Measurements from ENCODE around the gene NKX6-1.
A peak's percentile ranks its signal among the peaks of the same experiment; 100 is the strongest.

Gene NKX6-1

GRCh38 chr4:84498935-84499623 is at the start of gene NKX6-1:
Gene NKX6-1, minus strand, starts transcription at chr4:84499292. Its CDS starts 1,064 bp downstream, at chr4:84498228.
- peak within 1 kb of the TSS; percentile 71 to 85 for H3K4me3 Mint-ChIP-seq

GRCh38 chr4:84547211-84547610 is 48.1 kb upstream of the NKX6-1 start:
- H3K27me3 Mint-ChIP-seq = peaks cover 19% of the 10 kb centered on the region
- no peaks in the 10 kb centered on the region for H3K4me1 Mint-ChIP-seq
- DNase-seq (no peak), ATAC-seq (no peak)
- H3K4me3 Mint-ChIP-seq = no peak overlapping the region
- no peaks in the 10 kb centered on the region for H3K9me3 Mint-ChIP-seq
- no peak overlapping the region for H3K27ac Mint-ChIP-seq

More at GRCh38 chr4:84498935-84499623, at the start of gene NKX6-1:
- H3K27me3 Mint-ChIP-seq = peaks cover 100% of the 10 kb centered on the region
- peaks cover 0 to 13% of the 10 kb centered on the region in 2 donors for H3K9me3 Mint-ChIP-seq
- peaks cover 58% of the 10 kb centered on the region for H3K4me1 Mint-ChIP-seq
- peak in 1 of 2 donors; percentile 29 for DNase-seq
- peak within 1 kb of the TSS in 1 of 2 donors; percentile 54 for H3K27ac Mint-ChIP-seq
- ATAC-seq = peak; percentile 62

GRCh38 chr4:84545093-84545492 is 46.0 kb upstream of the NKX6-1 start:
- H3K9me3 Mint-ChIP-seq = no peaks in the 10 kb centered on the region
- DNase-seq = no peak
- peaks cover 19% of the 10 kb centered on the region for H3K27me3 Mint-ChIP-seq
- H3K4me3 Mint-ChIP-seq = no peak overlapping the region
- H3K27ac Mint-ChIP-seq = no peak overlapping the region
- no peaks in the 10 kb centered on the region for H3K4me1 Mint-ChIP-seq
- no peak for ATAC-seq

- Mint-ChIP-seq H3K27ac (no peak overlapping the region), H3K4me1 (no peaks in the 10 kb centered on the region), H3K9me3 (no peaks in the 10 kb centered on the region), H3K4me3 (no peak overlapping the region), H3K27me3 (peaks cover 15% of the 10 kb centered on the region)
- no peak for DNase-seq
- no peak for ATAC-seq
Measured at GRCh38 chr4:84535901-84536300, 36.8 kb upstream of the NKX6-1 start.

- DNase-seq = no peak
- peaks cover 27% of the 10 kb centered on the region for H3K27me3 Mint-ChIP-seq
- no peak for ATAC-seq
- no peak overlapping the region for H3K4me3 Mint-ChIP-seq
- H3K9me3 Mint-ChIP-seq = no peaks in the 10 kb centered on the region
- no peaks in the 10 kb centered on the region for H3K4me1 Mint-ChIP-seq
- H3K27ac Mint-ChIP-seq = no peak overlapping the region
Measured at GRCh38 chr4:84531689-84532088, 32.6 kb upstream of the NKX6-1 start.

GRCh38 chr4:84530871-84531270 is 31.8 kb upstream of the NKX6-1 start:
- ATAC-seq = no peak
- Mint-ChIP-seq H3K4me3 (no peak overlapping the region), H3K27ac (no peak overlapping the region), H3K9me3 (no peaks in the 10 kb centered on the region), H3K27me3 (peaks cover 35% of the 10 kb centered on the region), H3K4me1 (no peaks in the 10 kb centered on the region)
- no peak for DNase-seq

- Mint-ChIP-seq H3K9me3 (no peaks in the 10 kb centered on the region), H3K4me3 (no peak overlapping the region), H3K4me1 (no peaks in the 10 kb centered on the region), H3K27me3 (peaks cover 40% of the 10 kb centered on the region), H3K27ac (no peak overlapping the region)
- no peak for ATAC-seq
- DNase-seq = no peak
Measured at GRCh38 chr4:84530454-84530853, 31.4 kb upstream of the NKX6-1 start.

GRCh38 chr4:84529169-84529751 is 30.2 kb upstream of the NKX6-1 start:
- no peaks in the 10 kb centered on the region for H3K4me1 Mint-ChIP-seq
- DNase-seq = no peak
- H3K27me3 Mint-ChIP-seq = peaks cover 41% of the 10 kb centered on the region

GRCh38 chr4:84527391-84527790 is 28.3 kb upstream of the NKX6-1 start:
- no peak for ATAC-seq
- no peaks in the 10 kb centered on the region for H3K9me3 Mint-ChIP-seq
- H3K4me3 Mint-ChIP-seq = no peak overlapping the region
- no peaks in the 10 kb centered on the region for H3K4me1 Mint-ChIP-seq
- H3K27me3 Mint-ChIP-seq = peaks cover 34% of the 10 kb centered on the region
- H3K27ac Mint-ChIP-seq = no peak overlapping the region
- DNase-seq = no peak

More at GRCh38 chr4:84529169-84529751, 30.2 kb upstream of the NKX6-1 start:
- H3K27ac Mint-ChIP-seq = no peak overlapping the region
- no peak overlapping the region for H3K4me3 Mint-ChIP-seq
- H3K9me3 Mint-ChIP-seq = no peaks in the 10 kb centered on the region
- no peak for ATAC-seq

GRCh38 chr4:84515075-84515474 is 16.0 kb upstream of the NKX6-1 start:
- H3K4me1 Mint-ChIP-seq = no peaks in the 10 kb centered on the region
- no peak overlapping the region for H3K27ac Mint-ChIP-seq
- H3K4me3 Mint-ChIP-seq = no peak overlapping the region
- ATAC-seq = no peak
- no peak for DNase-seq
- peaks cover 45% of the 10 kb centered on the region for H3K27me3 Mint-ChIP-seq
- no peaks in the 10 kb centered on the region for H3K9me3 Mint-ChIP-seq

- H3K27ac Mint-ChIP-seq = no peak overlapping the region
- no peak for ATAC-seq
- DNase-seq = no peak
- H3K4me3 Mint-ChIP-seq = no peak overlapping the region
- H3K9me3 Mint-ChIP-seq = no peaks in the 10 kb centered on the region
- H3K4me1 Mint-ChIP-seq = no peaks in the 10 kb centered on the region
- H3K27me3 Mint-ChIP-seq = peaks cover 49% of the 10 kb centered on the region
Measured at GRCh38 chr4:84512277-84512676, 13.2 kb upstream of the NKX6-1 start.

- ATAC-seq (no peak), DNase-seq (no peak)
- H3K4me1 Mint-ChIP-seq = no peaks in the 10 kb centered on the region
- H3K27me3 Mint-ChIP-seq = peaks cover 46% of the 10 kb centered on the region
- no peaks in the 10 kb centered on the region for H3K9me3 Mint-ChIP-seq
- no peak overlapping the region for H3K27ac Mint-ChIP-seq
- no peak overlapping the region for H3K4me3 Mint-ChIP-seq
Measured at GRCh38 chr4:84511703-84512102, 12.6 kb upstream of the NKX6-1 start.

- H3K4me3 Mint-ChIP-seq = no peak overlapping the region
- peaks cover 8% of the 10 kb centered on the region for H3K4me1 Mint-ChIP-seq
- no peak for ATAC-seq
- DNase-seq = no peak
- no peak overlapping the region for H3K27ac Mint-ChIP-seq
- H3K9me3 Mint-ChIP-seq = no peaks in the 10 kb centered on the region
- H3K27me3 Mint-ChIP-seq = peaks cover 57% of the 10 kb centered on the region
Measured at GRCh38 chr4:84507941-84508340, 8.8 kb upstream of the NKX6-1 start.

- no peak for ATAC-seq
- Mint-ChIP-seq H3K9me3 (no peaks in the 10 kb centered on the region), H3K4me3 (no peak overlapping the region), H3K27ac (no peak overlapping the region), H3K27me3 (peaks cover 78% of the 10 kb centered on the region), H3K4me1 (peaks cover 27% of the 10 kb centered on the region)
- DNase-seq = no peak
Measured at GRCh38 chr4:84504821-84505220, 5.7 kb upstream of the NKX6-1 start.

- DNase-seq = no peak
- peaks cover 84% of the 10 kb centered on the region for H3K27me3 Mint-ChIP-seq
- peak; percentile 83 for ATAC-seq
- no peaks in the 10 kb centered on the region for H3K9me3 Mint-ChIP-seq
- no peak overlapping the region for H3K27ac Mint-ChIP-seq
- no peak overlapping the region for H3K4me3 Mint-ChIP-seq
- H3K4me1 Mint-ChIP-seq = peaks cover 37% of the 10 kb centered on the region
Measured at GRCh38 chr4:84503495-84504437, 4.7 kb upstream of the NKX6-1 start.

GRCh38 chr4:84502955-84503373 is 3.9 kb upstream of the NKX6-1 start:
- DNase-seq = no peak
- H3K4me3 Mint-ChIP-seq = no peak overlapping the region
- peaks cover 84% of the 10 kb centered on the region for H3K27me3 Mint-ChIP-seq
- no peaks in the 10 kb centered on the region for H3K9me3 Mint-ChIP-seq
- H3K27ac Mint-ChIP-seq = no peak overlapping the region
- ATAC-seq = no peak
- peaks cover 45% of the 10 kb centered on the region for H3K4me1 Mint-ChIP-seq
